ENCODE results near the gene LILRB4.
"Not testable (repeated sequence)": the region's sequence is repeated elsewhere in the genome, so short reads cannot be mapped to it uniquely, and the experiment has no call there.

The LILRB4 gene

DNA sequence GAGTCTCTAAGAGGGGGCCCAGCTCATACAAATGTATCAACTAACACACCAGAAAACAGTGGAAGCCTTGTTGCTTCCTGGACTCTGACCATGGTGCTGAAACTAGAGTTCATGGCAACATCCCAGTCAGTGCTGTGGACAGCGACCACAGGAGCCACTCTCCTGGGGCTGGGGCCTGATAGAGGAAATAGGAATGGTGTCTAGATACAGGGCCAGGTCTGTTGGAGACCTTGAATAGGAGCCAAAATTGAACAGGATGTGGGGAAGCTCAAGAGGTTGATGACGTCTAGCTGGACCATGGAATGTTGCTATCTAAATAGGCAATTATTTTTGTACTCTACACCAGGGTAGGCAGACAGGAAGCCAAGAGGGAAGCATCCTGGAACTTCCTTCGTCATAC, 21.7 kb downstream of the LILRB4 start:
- no peak overlapping the region for H3K27ac ChIP-seq
- DNase-seq (ENCODE audit: low read depth, low spot score), result no peak

DNA sequence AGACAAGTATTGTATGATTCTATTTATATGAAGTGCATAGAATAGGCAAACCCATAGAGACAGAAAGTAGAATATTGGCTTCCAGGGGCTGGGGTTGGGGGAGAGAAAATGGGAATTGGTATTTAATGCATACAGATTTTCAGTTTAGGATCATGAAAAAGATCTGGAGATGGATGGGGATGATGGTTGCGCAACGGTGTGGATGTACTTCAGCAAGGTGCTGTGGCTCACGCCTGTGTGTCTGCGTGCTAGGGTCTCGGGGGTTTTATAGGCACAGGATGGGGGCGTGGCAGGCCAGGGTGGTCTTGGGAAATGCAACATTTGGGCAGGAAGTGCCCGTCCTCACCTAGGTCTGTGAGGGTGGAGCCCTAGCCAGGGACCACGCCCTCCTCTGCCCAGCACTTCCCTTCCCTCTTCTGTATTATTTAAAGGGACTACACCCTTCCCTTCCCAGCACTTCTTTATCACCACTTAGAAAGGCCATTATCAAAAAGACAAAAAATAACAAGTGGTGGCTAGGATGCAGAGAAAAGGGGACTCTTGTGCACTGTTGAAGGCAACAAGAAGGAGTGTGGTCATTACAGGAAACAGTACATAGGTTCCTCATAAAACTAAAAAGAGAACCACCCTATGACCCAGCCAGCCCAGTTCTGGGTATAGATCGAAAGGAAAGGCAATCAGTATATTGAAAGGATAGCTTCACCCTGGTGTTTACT, 29.0 kb downstream of the LILRB4 start:
- no peak overlapping the region for H3K27ac ChIP-seq
- no peak for DNase-seq (ENCODE audit: low read depth, low spot score)

DNA sequence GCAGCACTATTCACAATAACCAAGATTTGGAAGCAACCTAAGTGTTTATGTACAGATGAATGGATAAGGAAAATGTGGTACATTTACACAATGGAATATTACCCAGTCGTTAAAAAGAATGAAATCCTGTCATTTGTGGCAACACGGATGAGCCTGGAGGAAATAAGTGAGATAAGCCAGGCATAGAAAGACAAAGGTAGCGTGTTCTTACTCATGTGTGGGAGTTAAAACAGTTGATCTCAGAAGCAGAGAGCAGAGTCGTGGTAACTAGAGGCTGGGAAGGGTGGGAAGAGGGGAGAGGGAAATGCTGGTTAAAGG, 29.5 kb downstream of the LILRB4 start:
- DNase-seq (ENCODE audit: low read depth, low spot score), result no peak

DNA sequence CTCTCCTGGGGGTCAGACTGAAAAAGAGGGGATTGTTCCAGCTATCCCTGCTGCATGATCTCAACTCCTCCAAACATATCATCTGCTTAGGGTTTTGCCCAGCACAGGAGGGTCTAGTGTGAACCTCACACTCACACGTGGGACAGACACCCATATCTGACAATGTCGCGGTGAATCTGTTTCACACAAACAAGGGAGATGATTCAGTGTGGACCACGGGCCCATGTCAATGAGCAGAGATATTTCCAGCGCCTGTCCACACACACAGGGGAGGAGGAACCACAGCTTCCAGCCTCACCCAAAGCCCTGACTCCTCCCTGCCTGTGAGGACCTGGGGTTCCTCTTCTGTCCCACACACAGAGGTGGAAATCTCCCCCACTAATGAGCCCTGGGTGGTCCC, 31.9 kb downstream of the LILRB4 start:
- DNase-seq (ENCODE audit: low read depth, low spot score), result no peak
- no peak overlapping the region for H3K27ac ChIP-seq

More for the DNA sequence above, 29.5 kb downstream of the LILRB4 start:
- H3K27ac ChIP-seq, result no peak overlapping the region

DNA sequence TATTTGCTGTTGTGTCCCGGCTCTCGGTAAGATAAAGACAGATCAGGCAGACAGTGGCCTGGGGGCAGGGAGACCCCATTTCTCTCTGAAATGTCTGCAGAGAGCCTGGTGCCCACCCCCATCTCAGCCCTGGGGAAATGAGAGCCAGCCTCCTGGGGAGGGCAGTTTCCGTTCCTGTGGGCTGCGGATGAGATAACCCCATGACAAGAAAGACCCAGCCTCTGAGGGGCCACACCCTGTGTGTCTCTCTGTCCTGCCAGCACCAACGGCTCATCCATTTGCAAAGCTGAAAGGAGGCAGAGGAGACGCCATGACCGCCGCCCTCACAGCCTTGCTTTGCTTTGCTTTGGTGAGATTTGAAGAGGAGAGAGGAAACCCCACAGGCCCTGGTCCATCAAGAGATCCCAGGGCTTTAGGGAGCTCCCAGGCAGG, 33.3 kb downstream of the LILRB4 start:
- no peak overlapping the region for H3K27ac ChIP-seq
- no peak for DNase-seq (ENCODE audit: low read depth, low spot score)

DNA sequence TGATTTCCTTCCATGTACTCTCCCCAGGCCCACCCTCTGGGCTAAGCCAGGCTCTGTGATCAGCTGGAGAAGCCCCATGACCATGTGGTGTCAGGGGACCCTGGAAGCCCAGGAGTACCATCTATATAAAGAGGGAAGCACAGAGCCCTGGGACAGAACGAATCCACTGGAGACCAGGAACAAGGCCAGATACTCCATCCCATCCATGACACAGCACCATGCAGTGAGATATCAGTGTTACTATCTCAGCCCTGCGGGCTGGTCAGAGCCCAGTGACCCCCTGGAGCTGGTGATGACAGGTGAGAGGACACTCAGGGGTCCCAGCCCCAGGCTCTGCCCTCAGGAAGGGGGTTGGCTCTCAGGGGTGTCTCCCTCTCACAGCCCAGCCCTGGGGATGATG, 34.0 kb downstream of the LILRB4 start:
- H3K27ac ChIP-seq, result no peak overlapping the region
- no peak for DNase-seq (ENCODE audit: low read depth, low spot score)

DNA sequence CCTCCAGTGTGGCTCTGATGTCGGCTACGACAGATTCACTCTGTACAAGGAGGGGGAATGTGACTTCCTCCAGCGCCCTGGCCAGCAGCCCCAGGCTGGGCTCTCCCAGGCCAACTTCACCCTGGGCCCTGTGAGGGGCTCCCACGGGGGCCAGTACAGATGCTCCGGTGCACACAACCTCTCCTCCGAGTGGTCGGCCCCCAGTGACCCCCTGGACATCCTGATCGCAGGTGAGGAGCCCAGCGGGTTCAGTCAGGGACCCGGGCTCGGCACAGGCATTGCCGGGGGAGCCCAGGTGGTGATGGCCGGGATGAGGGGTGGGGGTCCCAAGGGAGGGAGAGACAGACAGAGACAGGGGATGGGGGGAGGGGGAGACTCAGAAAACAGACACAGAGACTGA, 34.9 kb downstream of the LILRB4 start:
- not testable (repeated sequence) for H3K27ac ChIP-seq; DNase-seq (ENCODE audit: low read depth, low spot score)

DNA sequence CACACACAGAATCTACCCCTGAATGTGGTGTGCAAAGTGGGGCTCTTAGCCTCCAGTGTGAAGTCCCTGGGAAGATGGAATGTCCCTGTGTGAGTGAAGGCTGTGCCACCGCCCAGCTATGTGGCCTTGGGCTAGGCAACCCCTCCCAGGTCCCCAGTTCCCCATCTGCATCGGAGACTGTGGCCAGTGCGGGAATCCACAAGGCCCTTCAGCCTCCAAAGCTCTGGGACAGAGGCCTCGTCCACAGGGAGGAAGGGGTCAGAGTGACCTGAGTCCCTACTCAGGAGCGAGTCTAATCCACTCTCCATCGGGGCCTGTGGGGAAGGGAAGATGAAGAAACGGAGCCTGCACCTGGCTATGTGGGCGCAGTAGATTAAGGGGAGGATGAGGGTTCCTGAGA, 42.1 kb downstream of the LILRB4 start:
- no peak overlapping the region for H3K27ac ChIP-seq
- DNase-seq (ENCODE audit: low read depth, low spot score), result no peak

DNA sequence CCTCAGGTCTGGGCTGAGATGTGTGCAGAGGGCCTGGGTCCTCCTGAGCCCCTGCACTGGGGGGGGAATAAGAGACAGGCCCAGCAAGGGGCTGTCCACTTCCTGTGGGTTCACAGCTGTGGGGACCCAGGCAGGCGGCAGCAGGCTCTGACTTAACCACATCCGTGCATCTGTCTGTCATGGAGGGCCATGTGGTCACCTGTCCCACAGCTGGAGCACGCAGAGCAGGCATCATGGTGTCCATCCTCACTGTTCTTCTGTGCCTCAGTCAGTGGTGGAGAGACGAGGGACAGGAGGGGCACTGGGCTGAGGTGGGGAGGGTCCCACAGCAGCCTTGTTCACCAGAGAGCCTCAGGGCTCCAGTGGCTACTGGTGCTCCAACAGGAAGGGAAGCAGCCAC, 45.2 kb downstream of the LILRB4 start:
- no peak overlapping the region for H3K27ac ChIP-seq
- DNase-seq (ENCODE audit: low read depth, low spot score), result no peak

DNA sequence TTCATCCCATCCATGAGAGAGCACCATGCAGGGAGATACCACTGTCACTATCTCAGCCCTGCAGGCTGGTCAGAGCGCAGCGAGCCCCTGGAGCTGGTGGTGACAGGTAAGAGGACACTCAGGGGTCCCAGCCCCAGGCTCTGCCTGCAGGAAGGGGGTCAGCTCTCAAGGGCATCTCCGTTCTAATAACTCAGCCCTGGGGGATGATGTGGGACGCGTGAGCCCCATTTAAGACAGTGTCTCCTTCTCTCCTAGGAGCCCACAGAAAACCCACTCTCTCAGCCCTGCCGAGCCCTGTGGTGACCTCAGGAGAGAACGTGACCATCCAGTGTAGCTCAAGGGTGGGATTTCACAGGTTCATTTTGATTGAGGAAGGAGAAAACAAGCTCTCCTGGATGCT, 46.0 kb downstream of the LILRB4 start:
- H3K27ac ChIP-seq, result no peak overlapping the region
- no peak for DNase-seq (ENCODE audit: low read depth, low spot score)

DNA sequence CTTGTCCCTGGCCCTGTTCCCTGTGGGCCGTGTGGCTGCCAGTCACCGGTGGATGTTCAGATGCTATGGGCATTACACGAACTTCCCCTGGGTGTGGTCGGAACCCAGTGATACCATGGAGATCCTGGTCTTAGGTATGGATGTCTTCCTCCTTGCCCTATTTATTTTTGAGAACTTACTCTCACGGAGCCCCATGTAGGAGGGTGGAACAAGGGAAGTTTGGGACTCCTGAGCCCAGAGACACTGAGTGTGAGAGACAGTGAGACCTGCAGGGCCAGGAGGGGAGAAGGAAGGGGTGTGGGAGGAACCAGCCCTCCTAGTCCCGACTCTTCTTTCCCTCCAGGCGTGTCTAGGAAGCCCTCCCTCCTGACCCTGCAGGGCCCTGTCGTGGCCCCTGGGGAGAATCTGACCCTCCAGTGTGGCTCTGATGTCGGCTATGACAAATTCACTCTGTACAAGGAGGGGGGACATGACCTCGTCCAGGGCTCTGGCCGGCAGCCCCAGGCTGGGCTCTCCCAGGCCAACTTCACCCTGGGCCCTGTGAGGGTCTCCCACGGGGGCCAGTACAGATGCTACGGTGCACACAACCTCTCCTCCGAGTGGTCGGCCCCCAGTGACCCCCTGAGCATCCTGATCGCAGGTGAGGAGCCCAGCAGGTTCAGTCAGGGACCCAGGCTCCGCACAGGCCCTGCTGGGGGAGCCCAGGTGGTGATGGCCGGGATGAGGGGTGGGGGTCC, 46.6 kb downstream of the LILRB4 start:
- no peak overlapping the region for H3K27ac ChIP-seq
- DNase-seq (ENCODE audit: low read depth, low spot score), result no peak

DNA sequence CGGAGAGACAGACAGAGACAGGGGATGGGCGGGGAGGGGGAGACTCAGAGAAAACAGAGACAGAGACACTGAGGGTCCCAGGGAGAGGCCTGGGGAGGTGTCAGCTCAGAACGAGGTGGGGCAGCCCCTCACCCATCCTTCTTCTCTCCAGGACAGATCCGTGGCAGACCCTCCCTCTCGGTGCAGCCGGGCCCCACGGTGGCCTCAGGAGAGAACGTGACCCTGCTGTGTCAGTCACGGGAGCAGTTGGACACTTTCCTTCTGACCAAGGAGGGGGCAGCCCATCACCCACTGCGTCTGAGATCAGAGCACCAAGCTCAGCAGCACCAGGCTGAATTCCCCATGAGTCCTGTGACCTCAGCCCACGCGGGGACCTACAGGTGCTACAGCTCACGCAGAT, 47.2 kb downstream of the LILRB4 start:
- not testable (repeated sequence) for H3K27ac ChIP-seq; DNase-seq (ENCODE audit: low read depth, low spot score)

Measured in epithelial cell of prostate (primary cell).